Gastroesophageal sphincter (tissue), 4 donors: ENCODE data around the gene SHISAL2B. TPM values are rescaled to one million over a fixed set of nuclear protein-coding genes. Genes with fewer than 3 reads are reported as not detected.
"Not testable (repeated sequence)": the region's sequence is repeated elsewhere in the genome, so short reads cannot be mapped to it uniquely, and the experiment has no call there.

Experiments
- ATAC-seq: fragments of 150-250 bp; one replicate; pipeline ENCODE4 v1.9.1; 2016; ENCODE audit warnings: mild to moderate bottlenecking, moderate library complexity
- H3K27ac ChIP-seq, 4 donors: fragments of 200-600 bp; sonication (generic) in 3 of 4; 1 replicate in 3 of 4; 2 replicates in 1 of 4; pipeline ENCODE4 v1.5.1; 2016 to 2019
- H3K27me3 ChIP-seq: fragments of 200-600 bp; sonication (generic); one replicate; pipeline ENCODE4 v1.5.1; 2019
- H3K36me3 ChIP-seq, 2 donors: fragments of 200-600 bp; sonication (generic); one replicate each; pipeline ENCODE4 v1.5.1; 2019; ENCODE audit warnings: control low read depth in 1 of 2
- H3K4me1 ChIP-seq, 3 donors: fragments of 200-600 bp; sonication (generic); 1 replicate in 2 of 3; 2 replicates in 1 of 3; pipeline ENCODE4 v1.5.1; 2016 to 2019; ENCODE audit warnings: control low read depth in 2 of 3
- H3K4me3 ChIP-seq, 2 donors: fragments of 200-600 bp; sonication (generic); one replicate each; pipeline ENCODE4 v1.5.1; 2019; ENCODE audit warnings: mild to moderate bottlenecking in 1 of 2, moderate library complexity in 1 of 2
- H3K9me3 ChIP-seq, 3 donors: fragments of 200-600 bp; sonication (generic); one replicate each; pipeline ENCODE4 v1.5.1; 2017 to 2019; ENCODE audit warnings: control low read depth in 2 of 3
- EP300 ChIP-seq: sonication (generic); formaldehyde crosslinking; IDR thresholded peaks from one replicate; pipeline ENCODE4 v1.6.1; 2017; ENCODE audit warnings: antibody characterized with exemption, mild to moderate bottlenecking
- POLR2A ChIP-seq, 2 donors: fragments of 450-650 bp; IDR thresholded peaks; one replicate each; pipeline ENCODE4 v1.6.1; 2017; ENCODE audit warnings: antibody characterized with exemption in 2 of 2, mild to moderate bottlenecking in 2 of 2, moderate library complexity in 1 of 2
- POLR2AphosphoS5 ChIP-seq: sonication (generic); formaldehyde crosslinking; IDR thresholded peaks from one replicate; pipeline ENCODE4 v1.6.1; 2017; ENCODE audit warnings: antibody characterized with exemption
- WGBS, 2 donors: methylation state at CpG; one replicate each; pipeline ENCODE4 v1.1.5; 2018; ENCODE audit warnings: low coverage in 1 of 2; 5-methylcytosine and 5-hydroxymethylcytosine counted together
- total RNA-seq, 4 donors: library from RNA; depleted of rRNA; stranded (reverse); fragments of >200 nt; gene quantifications; one replicate each; pipeline ENCODE4 v1.1.0, GENCODE V29; 2016
- TF ChIP-seq, protein P1 (sequence below), 4 experiments: fragments of 200-600 bp in 2 of 4; fragments of 450-650 bp in 2 of 4; sonication (generic) in 1 of 4; IDR thresholded peaks; one replicate each; pipeline ENCODE4 v1.5.1; 2017 to 2019; ENCODE audit warnings: antibody characterized with exemption in 4 of 4, mild to moderate bottlenecking in 2 of 4, moderate library complexity in 2 of 4

SHISAL2B gene
- total RNA-seq, 4 donors from 2014 or later, result not detected

DNA sequence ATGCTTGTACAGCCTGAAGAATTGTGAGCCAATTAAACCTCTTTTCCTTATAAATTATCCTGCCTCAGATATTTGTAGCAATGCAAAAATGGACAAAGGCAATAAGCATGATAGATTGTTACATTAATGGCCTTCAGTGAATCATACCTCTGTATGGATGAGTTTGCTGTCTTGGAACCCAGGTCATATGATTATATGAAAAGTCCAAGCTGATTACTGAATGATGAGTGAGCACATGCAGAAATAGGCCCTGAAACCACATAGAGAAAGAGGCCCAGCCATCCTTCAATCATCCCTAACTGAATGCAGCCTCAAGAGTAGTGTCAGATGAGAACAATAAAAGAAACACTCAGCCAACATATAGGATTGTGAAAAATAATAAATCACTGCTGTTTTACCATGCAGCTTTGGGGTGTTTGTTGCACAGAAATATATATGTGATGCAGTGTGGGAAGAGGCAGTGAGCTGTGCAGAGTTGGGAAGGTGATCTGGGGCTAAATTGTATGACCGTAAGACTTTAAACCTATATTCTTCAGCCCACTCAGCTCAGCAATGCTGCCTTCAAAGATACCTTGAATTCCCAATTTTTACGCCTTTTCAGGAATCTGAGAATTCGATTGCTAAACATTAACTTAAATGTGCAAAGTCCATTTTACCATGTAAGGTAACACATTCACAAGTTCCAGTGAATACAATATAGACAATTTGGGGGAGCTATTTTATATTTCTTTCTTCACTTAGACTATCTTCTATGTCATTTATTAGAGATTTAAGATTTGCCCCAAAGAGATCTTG, 36.3 kb upstream of the SHISAL2B start:
- no peak for ATAC-seq
- no peak for TF ChIP-seq POLR2A (IDR thresholded peaks at IDR 0.05)
- TF ChIP-seq, protein P1, sequence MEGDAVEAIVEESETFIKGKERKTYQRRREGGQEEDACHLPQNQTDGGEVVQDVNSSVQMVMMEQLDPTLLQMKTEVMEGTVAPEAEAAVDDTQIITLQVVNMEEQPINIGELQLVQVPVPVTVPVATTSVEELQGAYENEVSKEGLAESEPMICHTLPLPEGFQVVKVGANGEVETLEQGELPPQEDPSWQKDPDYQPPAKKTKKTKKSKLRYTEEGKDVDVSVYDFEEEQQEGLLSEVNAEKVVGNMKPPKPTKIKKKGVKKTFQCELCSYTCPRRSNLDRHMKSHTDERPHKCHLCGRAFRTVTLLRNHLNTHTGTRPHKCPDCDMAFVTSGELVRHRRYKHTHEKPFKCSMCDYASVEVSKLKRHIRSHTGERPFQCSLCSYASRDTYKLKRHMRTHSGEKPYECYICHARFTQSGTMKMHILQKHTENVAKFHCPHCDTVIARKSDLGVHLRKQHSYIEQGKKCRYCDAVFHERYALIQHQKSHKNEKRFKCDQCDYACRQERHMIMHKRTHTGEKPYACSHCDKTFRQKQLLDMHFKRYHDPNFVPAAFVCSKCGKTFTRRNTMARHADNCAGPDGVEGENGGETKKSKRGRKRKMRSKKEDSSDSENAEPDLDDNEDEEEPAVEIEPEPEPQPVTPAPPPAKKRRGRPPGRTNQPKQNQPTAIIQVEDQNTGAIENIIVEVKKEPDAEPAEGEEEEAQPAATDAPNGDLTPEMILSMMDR (IDR thresholded peaks at IDR 0.05), result no peak
- no peak for TF ChIP-seq POLR2AphosphoS5
- no peak for TF ChIP-seq EP300
- no peaks in the 10 kb centered on the region for H3K4me1 ChIP-seq
- 88 to 96% methylated on average over 3 of the region's 3 CpGs for WGBS, 2 donors
- H3K27me3 ChIP-seq, result no peaks in the 10 kb centered on the region
- H3K9me3 ChIP-seq, result no peaks in the 10 kb centered on the region
- no peak overlapping the region for H3K4me3 ChIP-seq
- no peaks in the 10 kb centered on the region for H3K36me3 ChIP-seq
- H3K27ac ChIP-seq, result no peak overlapping the region

DNA sequence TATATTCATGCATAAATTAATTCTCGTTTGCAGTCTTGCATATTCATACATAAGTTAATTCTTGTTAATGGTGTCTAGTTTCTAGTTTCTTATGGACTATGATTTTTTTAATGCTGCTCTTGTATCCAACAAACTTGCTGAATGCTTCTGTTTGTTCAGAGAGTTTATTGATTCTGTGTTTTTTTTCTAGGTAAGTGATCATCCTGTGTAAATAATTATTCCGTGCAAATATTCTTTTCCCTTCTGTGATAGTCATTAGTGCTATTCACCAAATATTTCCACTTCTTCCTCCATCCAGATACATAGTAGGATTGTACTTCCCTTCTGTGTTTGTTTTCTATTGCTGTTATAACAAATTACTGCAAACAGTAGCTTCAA, 35.8 kb upstream of the SHISAL2B start:
- no peak for TF ChIP-seq EP300
- TF ChIP-seq, protein P1 (IDR thresholded peaks at IDR 0.05), result no peak
- no peak for TF ChIP-seq POLR2AphosphoS5
- Histone ChIP-seq H3K4me1 (no peaks in the 10 kb centered on the region), H3K36me3 (no peaks in the 10 kb centered on the region), H3K27me3 (no peaks in the 10 kb centered on the region), H3K27ac (no peak overlapping the region), H3K9me3 (no peaks in the 10 kb centered on the region), H3K4me3 (no peak overlapping the region)
- WGBS, 2 donors, result 70 to 83% methylated on average over 2 of the region's 2 CpGs
- ATAC-seq, result no peak

- no peaks in the 10 kb centered on the region for H3K4me1 ChIP-seq
- no peak overlapping the region for H3K4me3 ChIP-seq
- 46 to 69% methylated on average over 1 of the region's 1 CpG for WGBS, 2 donors
- H3K36me3 ChIP-seq, result no peaks in the 10 kb centered on the region
- H3K27me3 ChIP-seq, result no peaks in the 10 kb centered on the region
- TF ChIP-seq POLR2AphosphoS5 (no peak), POLR2A (IDR thresholded peaks at IDR 0.05) (no peak), EP300 (no peak)
- TF ChIP-seq, protein P1 (IDR thresholded peaks at IDR 0.05), result no peak
- no peak for ATAC-seq
- no peak overlapping the region for H3K27ac ChIP-seq
- H3K9me3 ChIP-seq, result no peaks in the 10 kb centered on the region
Measured at GRCh38 chr5:64655596-64655995, 34.7 kb upstream of the SHISAL2B start.

GRCh38 chr5:64659289-64659688, 31.0 kb upstream of the SHISAL2B start:
- H3K9me3 ChIP-seq, result no peaks in the 10 kb centered on the region
- no peak overlapping the region for H3K27ac ChIP-seq
- no peaks in the 10 kb centered on the region for H3K4me1 ChIP-seq
- peaks cover 7% of the 10 kb centered on the region for H3K27me3 ChIP-seq
- TF ChIP-seq, protein P1 (IDR thresholded peaks at IDR 0.05), result no peak
- TF ChIP-seq EP300 (no peak), POLR2AphosphoS5 (no peak), POLR2A (IDR thresholded peaks at IDR 0.05) (no peak)
- H3K36me3 ChIP-seq, result no peaks in the 10 kb centered on the region
- WGBS, 2 donors, result 68 to 74% methylated on average over 3 of the region's 3 CpGs
- ATAC-seq, result no peak
- H3K4me3 ChIP-seq, result no peak overlapping the region

GRCh38 chr5:64663181-64663580, 27.1 kb upstream of the SHISAL2B start:
- not testable (repeated sequence) for H3K4me3 ChIP-seq, H3K36me3 ChIP-seq, H3K27ac ChIP-seq, H3K4me1 ChIP-seq, H3K27me3 ChIP-seq, H3K9me3 ChIP-seq, ATAC-seq
- WGBS, 2 donors, result 52 to 66% methylated on average over 5 to 6 of the region's 6 CpGs
